HepG2 (cell line): Measurements from ENCODE around the gene ACTL6A. TPM values are rescaled to one million over a fixed set of nuclear protein-coding genes. Genes with fewer than 3 reads are reported as not detected.

Experiments
- ARHGAP35 ChIP-seq: sonication (generic); formaldehyde crosslinking; IDR thresholded peaks from 2 replicates; pipeline ENCODE4 v1.9.0; 2022; ENCODE audit warnings: mild to moderate bottlenecking, inconsistent platforms, moderate library complexity, missing genetic modification reagents, borderline replicate concordance
- CSRNP2 ChIP-seq: sonication (generic); formaldehyde crosslinking; conservative IDR thresholded peaks from 2 replicates; pipeline ENCODE4 v1.8.0; 2022; ENCODE audit warnings: low read depth, missing genetic modification reagents
- GATAD1 ChIP-seq: IDR thresholded peaks from 2 replicates; pipeline ENCODE4 v1.6.1; 2016; ENCODE audit warnings: missing genetic modification reagents, missing compliant biosample characterization
- HES4 ChIP-seq: sonication (generic); formaldehyde crosslinking; IDR thresholded peaks from 2 replicates; pipeline ENCODE4 v1.9.0; 2021; ENCODE audit warnings: mild to moderate bottlenecking, missing genetic modification reagents, borderline replicate concordance
- KAT2B ChIP-seq: fragments of 150-350 bp; IDR thresholded peaks from 2 replicates; pipeline ENCODE4 v1.6.1; 2014; ENCODE audit warnings: low read depth, low read length, borderline replicate concordance
- KLF6 ChIP-seq: IDR thresholded peaks from 2 replicates; pipeline ENCODE4 v1.8.0; 2016; ENCODE audit warnings: missing biosample characterization, missing genetic modification reagents
- KMT2B ChIP-seq: IDR thresholded peaks from 2 replicates; pipeline ENCODE4 v1.6.1; 2016; ENCODE audit warnings: missing genetic modification reagents, missing compliant biosample characterization
- MBNL3 ChIP-seq: fragments of 250-450 bp; sonication (Bioruptor Pico); conservative IDR thresholded peaks from 2 replicates; pipeline ENCODE4 v1.8.0; 2022; ENCODE audit warnings: mild to moderate bottlenecking, inconsistent platforms
- MIER2 ChIP-seq: IDR thresholded peaks from 2 replicates; pipeline ENCODE4 v1.6.1; 2016; ENCODE audit warnings: missing biosample characterization, missing genetic modification reagents
- NFKBIZ ChIP-seq: IDR thresholded peaks from 2 replicates; pipeline ENCODE4 v1.6.1; 2018; ENCODE audit warnings: missing genetic modification reagents, missing compliant biosample characterization
- NR1H2 ChIP-seq: sonication (generic); formaldehyde crosslinking; IDR thresholded peaks from 2 replicates; pipeline ENCODE4 v1.8.1; 2022; ENCODE audit warnings: low read depth, missing genetic modification reagents, borderline replicate concordance
- RFX3 ChIP-seq: IDR thresholded peaks from 2 replicates; pipeline ENCODE4 v1.6.1; 2016; ENCODE audit warnings: missing biosample characterization, missing genetic modification reagents
- RFXAP ChIP-seq: sonication (generic); formaldehyde crosslinking; IDR thresholded peaks from 2 replicates; pipeline ENCODE4 v1.4.0; 2020; ENCODE audit warnings: missing genetic modification reagents, borderline replicate concordance
- SNAPC2 ChIP-seq: sonication (generic); formaldehyde crosslinking; IDR thresholded peaks from 2 replicates; pipeline ENCODE4 v1.8.1; 2022; ENCODE audit warnings: mild to moderate bottlenecking, missing genetic modification reagents
- SP4 ChIP-seq: sonication (generic); formaldehyde crosslinking; IDR thresholded peaks from 2 replicates; pipeline ENCODE4 v1.8.1; 2023; ENCODE audit warnings: mild to moderate bottlenecking, missing genetic modification reagents
- TFAP4 ChIP-seq: sonication (generic); IDR thresholded peaks from 2 replicates; pipeline ENCODE4 v1.6.1; 2016; ENCODE audit warnings: low read depth, borderline replicate concordance
- ZNF280D ChIP-seq: sonication (generic); formaldehyde crosslinking; IDR thresholded peaks from 2 replicates; pipeline ENCODE4 v1.5.1; 2020; ENCODE audit warnings: mild to moderate bottlenecking, missing genetic modification reagents
- ZNF567 ChIP-seq: sonication (generic); formaldehyde crosslinking; IDR thresholded peaks from 2 replicates; pipeline ENCODE4 v1.8.1; 2023; ENCODE audit warnings: mild to moderate bottlenecking, missing genetic modification reagents, borderline replicate concordance
- ZNF660 ChIP-seq: sonication (generic); formaldehyde crosslinking; IDR thresholded peaks from 2 replicates; pipeline ENCODE4 v1.5.1; 2020; ENCODE audit warnings: mild to moderate bottlenecking, low read depth, missing genetic modification reagents, borderline replicate concordance
- polyA plus RNA-seq, 8 experiments: library from polyadenylated mRNA; depleted of rRNA in 3 of 8; stranded (reverse) in 7 of 8; unstranded in 1 of 8; fragments of >200 nt; fragmentation: Illumina TruSeq in 4 of 8; extraction: Trizol in 4 of 8; gene quantifications; 2 replicates each; pipeline versions ENCODE4 v1.2.1 to v1.2.3, GENCODE V29; 2011 to 2016; ENCODE audit warnings: low read depth in 4 of 8, missing spikeins in 1 of 8, mixed read lengths in 1 of 8; ENCODE audit not compliant: insufficient read depth in 1 of 8
- total RNA-seq, 5 experiments: library from RNA; depleted of rRNA; stranded (reverse); fragments of >200 nt; fragmentation: Illumina TruSeq; extraction: Trizol; gene quantifications; 2 replicates each; pipeline ENCODE4 v1.2.3, GENCODE V29; 2016; ENCODE audit warnings: low read depth in 1 of 5
- TF ChIP-seq, protein P1 (sequence below): sonication (generic); formaldehyde crosslinking; IDR thresholded peaks from 2 replicates; pipeline ENCODE4 v1.4.0; 2020; ENCODE audit warnings: missing genetic modification reagents, borderline replicate concordance
- TF ChIP-seq, protein P2 (sequence below): IDR thresholded peaks from 2 replicates; pipeline ENCODE4 v1.6.1; 2016; ENCODE audit warnings: missing compliant biosample characterization, missing genetic modification reagents, borderline replicate concordance

ACTL6A gene
- total and polyA plus RNA-seq, 2 of the 13 experiments (the other 11 are each of a cell fraction or from before 2014, with no cell fraction given): 58.1 to 84.1 TPM

- peak; percentile 98 for TF ChIP-seq GATAD1
- TF ChIP-seq SNAPC2 (CRISPR knock-in tag): no peak
- TF ChIP-seq, protein P1, sequence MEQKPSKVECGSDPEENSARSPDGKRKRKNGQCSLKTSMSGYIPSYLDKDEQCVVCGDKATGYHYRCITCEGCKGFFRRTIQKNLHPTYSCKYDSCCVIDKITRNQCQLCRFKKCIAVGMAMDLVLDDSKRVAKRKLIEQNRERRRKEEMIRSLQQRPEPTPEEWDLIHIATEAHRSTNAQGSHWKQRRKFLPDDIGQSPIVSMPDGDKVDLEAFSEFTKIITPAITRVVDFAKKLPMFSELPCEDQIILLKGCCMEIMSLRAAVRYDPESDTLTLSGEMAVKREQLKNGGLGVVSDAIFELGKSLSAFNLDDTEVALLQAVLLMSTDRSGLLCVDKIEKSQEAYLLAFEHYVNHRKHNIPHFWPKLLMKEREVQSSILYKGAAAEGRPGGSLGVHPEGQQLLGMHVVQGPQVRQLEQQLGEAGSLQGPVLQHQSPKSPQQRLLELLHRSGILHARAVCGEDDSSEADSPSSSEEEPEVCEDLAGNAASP (CRISPR knock-in tag): peak; percentile 29; the same call in 1 of the 2 replicates
- TF ChIP-seq NFKBIZ (CRISPR knock-in tag): 0 out of 2 replicates have a peak, but pooled peaks have one; percentile 19
- no peak for TF ChIP-seq RFXAP (CRISPR knock-in tag)
- no peak for TF ChIP-seq MBNL3 (CRISPR knock-in tag)
- peak; percentile 98 for TF ChIP-seq KMT2B (CRISPR knock-in tag)
- 0 out of 2 replicates have a peak, but pooled peaks have one; percentile 14 for TF ChIP-seq ZNF280D (CRISPR knock-in tag)
- TF ChIP-seq, protein P2, sequence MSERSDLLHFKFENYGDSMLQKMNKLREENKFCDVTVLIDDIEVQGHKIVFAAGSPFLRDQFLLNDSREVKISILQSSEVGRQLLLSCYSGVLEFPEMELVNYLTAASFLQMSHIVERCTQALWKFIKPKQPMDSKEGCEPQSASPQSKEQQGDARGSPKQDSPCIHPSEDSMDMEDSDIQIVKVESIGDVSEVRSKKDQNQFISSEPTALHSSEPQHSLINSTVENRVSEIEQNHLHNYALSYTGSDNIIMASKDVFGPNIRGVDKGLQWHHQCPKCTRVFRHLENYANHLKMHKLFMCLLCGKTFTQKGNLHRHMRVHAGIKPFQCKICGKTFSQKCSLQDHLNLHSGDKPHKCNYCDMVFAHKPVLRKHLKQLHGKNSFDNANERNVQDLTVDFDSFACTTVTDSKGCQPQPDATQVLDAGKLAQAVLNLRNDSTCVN (CRISPR knock-in tag): no peak
- peak; percentile 67; the same call in 1 of the 2 replicates for TF ChIP-seq SP4
- no peak for TF ChIP-seq ZNF660 (CRISPR knock-in tag)
- TF ChIP-seq KAT2B: no peak
- no peak for TF ChIP-seq ZNF567
- no peak for TF ChIP-seq MIER2 (CRISPR knock-in tag)
- no peak for TF ChIP-seq TFAP4
- TF ChIP-seq ARHGAP35 (CRISPR knock-in tag): 0 out of 2 replicates have a peak, but pooled peaks have one; percentile 26
- no peak for TF ChIP-seq RFX3
- no peak for TF ChIP-seq NR1H2 (CRISPR knock-in tag)
- no peak for TF ChIP-seq CSRNP2
- no peak for TF ChIP-seq KLF6 (CRISPR knock-in tag)
- TF ChIP-seq HES4 (CRISPR knock-in tag): no peak
These were observed 41.8 kb downstream of the ACTL6A start, which contains the start of the genes MRPL47 and NDUFB5 (continued) for GRCh38 chr3:179604321-179605078.
